ENCODE results near the gene KIF7. TPM values are rescaled to one million over a fixed set of nuclear protein-coding genes. Genes with fewer than 3 reads are reported as not detected.

KIF7 gene
- total and polyA plus RNA-seq, 10 of the 15 experiments (the other 5 are each of a cell fraction or from before 2014, with no cell fraction given): 0.01 to 0.36 (median 0.10) TPM; not detected in 2

DNA sequence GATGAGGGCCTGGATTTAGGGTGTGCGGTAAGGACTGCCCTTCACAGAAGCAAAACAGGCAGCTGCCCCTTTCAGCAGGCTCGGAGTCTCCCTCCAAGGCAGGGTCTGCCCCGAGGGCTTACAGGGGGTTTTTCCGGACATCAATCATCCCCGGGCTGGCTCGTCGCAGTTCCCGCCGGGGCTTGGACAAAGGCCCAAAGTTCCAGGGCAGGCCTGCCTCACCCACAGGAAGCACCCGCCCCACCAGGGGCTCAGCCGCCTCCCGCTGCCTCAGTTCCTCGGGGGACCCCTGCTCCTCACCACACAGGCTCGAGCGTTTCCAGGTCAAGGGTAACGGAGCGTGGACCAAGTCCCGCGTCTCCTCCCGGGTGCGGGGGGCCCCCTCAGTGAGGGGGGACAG, 27.0 kb downstream of the KIF7 start (continued):
- TF ChIP-seq STAT1 (conservative IDR thresholded peaks at IDR 0.05): no peak

DNA sequence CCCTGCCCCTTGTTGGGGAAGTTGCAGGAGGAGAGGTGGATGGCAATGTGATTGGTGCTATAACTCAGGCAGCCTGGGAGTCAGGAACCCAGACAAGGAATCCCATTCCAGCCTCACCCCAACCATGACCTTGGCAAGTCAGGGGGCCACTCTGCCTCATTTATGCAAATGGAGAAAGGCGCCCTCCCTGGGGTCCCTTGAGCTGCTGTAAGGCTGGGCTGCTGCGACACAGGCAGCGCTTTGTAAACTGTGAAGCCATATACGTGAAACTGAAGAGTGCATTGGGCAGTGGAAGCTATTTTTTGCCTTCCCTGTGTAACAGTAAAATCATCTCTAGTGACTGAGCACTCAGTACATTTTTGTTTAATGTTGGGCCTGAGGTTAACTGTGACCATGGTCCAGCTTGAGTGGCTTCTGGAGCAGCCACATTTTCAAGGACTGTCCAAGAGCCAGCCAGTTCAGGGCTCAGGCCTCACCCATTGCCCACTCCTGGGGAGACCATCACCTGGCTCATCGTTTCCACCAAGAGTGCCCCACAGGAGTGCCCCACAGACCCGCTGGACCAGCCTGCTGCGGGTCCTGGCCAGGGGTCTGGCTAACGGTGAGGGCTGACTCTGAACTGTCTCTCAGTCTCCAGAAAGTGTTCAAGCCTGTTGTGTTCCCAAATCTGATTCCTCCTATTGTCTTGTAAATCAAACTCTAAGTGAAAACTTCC, 27.9 kb downstream of the KIF7 start:
- Histone ChIP-seq H3K79me2 (ENCODE audit: control insufficient read depth, insufficient read depth, low read length) (no peaks in the 10 kb centered on the region), H3K4me3 (no peak overlapping the region), H3K36me3 (ENCODE audit: control insufficient read depth in 2 of 2, insufficient read depth in 2 of 2, low read length in 1 of 2) (peaks cover 20 to 47% of the 10 kb centered on the region in 2 experiments), H3K9me3 (replicated peaks; ENCODE audit: control insufficient read depth, insufficient read depth, low read length) (no peaks in the 10 kb centered on the region), H3K27ac (ENCODE audit: control insufficient read depth, insufficient read depth) (no peak overlapping the region), H3K4me1 (ENCODE audit: control insufficient read depth, insufficient read depth, low read length) (no peaks in the 10 kb centered on the region), H3K4me2 (ENCODE audit: control insufficient read depth, insufficient read depth) (no peak overlapping the region), H2AFZ (ENCODE audit: control insufficient read depth, low read depth, low read length) (no peak overlapping the region), H3K9ac (ENCODE audit: control insufficient read depth, insufficient read depth, low read length) (no peak overlapping the region), H4K20me1 (ENCODE audit: control insufficient read depth, insufficient read depth) (no peaks in the 10 kb centered on the region), H3K27me3 (replicated peaks in 1 of 2; ENCODE audit: control insufficient read depth in 2 of 2, insufficient read depth in 2 of 2, low read length in 1 of 2) (no peaks in the 10 kb centered on the region)
- POLR2A ChIA-PET: no interaction called here
- SMC1A ChIA-PET (ENCODE audit: uncharacterized antibody, unreplicated experiment): interaction anchor here (0.6 kb wide), 1 partner anchor 30 kb away, joined by 3 read pairs; no protein-coding TSS in a partner anchor
- ATAC-seq (no peak), FAIRE-seq (no peak), DNase-seq (ENCODE audit: low read depth, low spot score) (no peak)
- intact Hi-C loops (cut with micrococcal nuclease; ENCODE audit: unreplicated experiment) (no loop called here), in situ Hi-C loops (cut with MboI) (no loop called here)
- WGBS (ENCODE audit: insufficient coverage, insufficient replicate concordance, low lambda C conversion rate, missing lambda C conversion rate): 99% methylated on average over 8 of the region's 8 CpGs
- CTCF ChIA-PET: no interaction called here
- BruUV-seq (replicated peaks): no TSS peak
- RAD21 ChIA-PET (ENCODE audit: unreplicated experiment): no interaction called here
- TF ChIP-seq GABPA (IDR thresholded peaks at IDR 0.05; ENCODE audit: low read depth): no peak
- TF ChIP-seq, protein P1, sequence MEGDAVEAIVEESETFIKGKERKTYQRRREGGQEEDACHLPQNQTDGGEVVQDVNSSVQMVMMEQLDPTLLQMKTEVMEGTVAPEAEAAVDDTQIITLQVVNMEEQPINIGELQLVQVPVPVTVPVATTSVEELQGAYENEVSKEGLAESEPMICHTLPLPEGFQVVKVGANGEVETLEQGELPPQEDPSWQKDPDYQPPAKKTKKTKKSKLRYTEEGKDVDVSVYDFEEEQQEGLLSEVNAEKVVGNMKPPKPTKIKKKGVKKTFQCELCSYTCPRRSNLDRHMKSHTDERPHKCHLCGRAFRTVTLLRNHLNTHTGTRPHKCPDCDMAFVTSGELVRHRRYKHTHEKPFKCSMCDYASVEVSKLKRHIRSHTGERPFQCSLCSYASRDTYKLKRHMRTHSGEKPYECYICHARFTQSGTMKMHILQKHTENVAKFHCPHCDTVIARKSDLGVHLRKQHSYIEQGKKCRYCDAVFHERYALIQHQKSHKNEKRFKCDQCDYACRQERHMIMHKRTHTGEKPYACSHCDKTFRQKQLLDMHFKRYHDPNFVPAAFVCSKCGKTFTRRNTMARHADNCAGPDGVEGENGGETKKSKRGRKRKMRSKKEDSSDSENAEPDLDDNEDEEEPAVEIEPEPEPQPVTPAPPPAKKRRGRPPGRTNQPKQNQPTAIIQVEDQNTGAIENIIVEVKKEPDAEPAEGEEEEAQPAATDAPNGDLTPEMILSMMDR (IDR thresholded peaks at IDR 0.05 in 2 of 3, conservative IDR thresholded peaks at IDR 0.05 in 1 of 3; ENCODE audit: control insufficient read depth in 2 of 3, extremely low read depth in 1 of 3, insufficient read depth in 1 of 3, low read depth in 3 of 3, low read length in 3 of 3): no peak
- TF ChIP-seq YBX1 (IDR thresholded peaks at IDR 0.05): no peak
- no peak for TF ChIP-seq CREB1 (IDR thresholded peaks at IDR 0.05; ENCODE audit: low read depth)
- no peak for TF ChIP-seq ZBTB11 (CRISPR knock-in tag; IDR thresholded peaks at IDR 0.05)
- TF ChIP-seq, protein P2, sequence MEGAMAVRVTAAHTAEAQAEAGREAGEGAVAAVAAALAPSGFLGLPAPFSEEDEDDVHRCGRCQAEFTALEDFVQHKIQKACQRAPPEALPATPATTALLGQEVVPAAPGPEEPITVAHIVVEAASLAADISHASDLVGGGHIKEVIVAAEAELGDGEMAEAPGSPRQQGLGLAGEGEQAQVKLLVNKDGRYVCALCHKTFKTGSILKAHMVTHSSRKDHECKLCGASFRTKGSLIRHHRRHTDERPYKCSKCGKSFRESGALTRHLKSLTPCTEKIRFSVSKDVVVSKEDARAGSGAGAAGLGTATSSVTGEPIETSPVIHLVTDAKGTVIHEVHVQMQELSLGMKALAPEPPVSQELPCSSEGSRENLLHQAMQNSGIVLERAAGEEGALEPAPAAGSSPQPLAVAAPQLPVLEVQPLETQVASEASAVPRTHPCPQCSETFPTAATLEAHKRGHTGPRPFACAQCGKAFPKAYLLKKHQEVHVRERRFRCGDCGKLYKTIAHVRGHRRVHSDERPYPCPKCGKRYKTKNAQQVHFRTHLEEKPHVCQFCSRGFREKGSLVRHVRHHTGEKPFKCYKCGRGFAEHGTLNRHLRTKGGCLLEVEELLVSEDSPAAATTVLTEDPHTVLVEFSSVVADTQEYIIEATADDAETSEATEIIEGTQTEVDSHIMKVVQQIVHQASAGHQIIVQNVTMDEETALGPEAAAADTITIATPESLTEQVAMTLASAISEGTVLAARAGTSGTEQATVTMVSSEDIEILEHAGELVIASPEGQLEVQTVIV (IDR thresholded peaks at IDR 0.05; ENCODE audit: borderline replicate concordance, partially characterized antibody): no peak
- TF ChIP-seq TCF3 (IDR thresholded peaks at IDR 0.05; ENCODE audit: borderline replicate concordance, insufficient read depth, low read depth, low read length): no peak
- no peak for TF ChIP-seq HSF1 (IDR thresholded peaks at IDR 0.05; ENCODE audit: low read depth, low read length)
- no peak for TF ChIP-seq STAT3 (IDR thresholded peaks at IDR 0.05; ENCODE audit: low read depth, low read length)

Measured in GM12878 (cell line).